Astrocyte (in vitro differentiated cells and primary cell): ENCODE measurements around the gene DMRT2. TPM values are rescaled to one million over a fixed set of nuclear protein-coding genes. Genes with fewer than 3 reads are reported as not detected.

Source experiments
- DNase-seq: peaks from one replicate; pipeline ENCODE4 v3.0.0-alpha.2; 2010; ENCODE audit warnings: low read depth
- FAIRE-seq: peaks from 2 replicates; lab custom pipeline; 2011; peaks lifted over from hg19 to GRCh38; lab: Jason Lieb, UNC
- H2AFZ ChIP-seq: 2 replicates; pipeline ENCODE4 v1.6.0; 2012; ENCODE audit warnings: low read depth, low read length, inconsistent platforms
- H3K27ac ChIP-seq: 2 replicates; pipeline ENCODE4 v1.5.1; 2011; ENCODE audit warnings: low read depth, low read length, inconsistent platforms
- H3K27me3 ChIP-seq: 2 replicates; pipeline ENCODE4 v1.6.0; 2011; ENCODE audit warnings: low read length, inconsistent platforms; ENCODE audit not compliant: insufficient read depth
- H3K36me3 ChIP-seq: 2 replicates; pipeline ENCODE4 v1.5.1; 2011; ENCODE audit warnings: low read length, inconsistent platforms; ENCODE audit not compliant: insufficient read depth
- H3K4me1 ChIP-seq: 2 replicates; pipeline ENCODE4 v1.5.1; 2011; ENCODE audit warnings: low read length, inconsistent platforms; ENCODE audit not compliant: insufficient read depth
- H3K4me2 ChIP-seq: 2 replicates; pipeline ENCODE4 v1.6.0; 2012; ENCODE audit warnings: low read length, inconsistent platforms
- H3K4me3 ChIP-seq: 2 replicates; pipeline ENCODE4 v1.5.1; 2011; ENCODE audit warnings: low read depth, mild to moderate bottlenecking, low read length, inconsistent platforms; ENCODE audit not compliant: insufficient read depth
- H3K79me2 ChIP-seq: 2 replicates; pipeline ENCODE4 v1.6.0; 2012; ENCODE audit warnings: mild to moderate bottlenecking, low read length, inconsistent platforms; ENCODE audit not compliant: insufficient read depth
- H3K9ac ChIP-seq: 2 replicates; pipeline ENCODE4 v1.6.0; 2012; ENCODE audit warnings: mild to moderate bottlenecking, low read length, inconsistent platforms
- H3K9me3 ChIP-seq: 2 replicates; pipeline ENCODE4 v1.5.1; 2012; ENCODE audit warnings: low read depth, mild to moderate bottlenecking, low read length, inconsistent platforms; ENCODE audit not compliant: insufficient read depth
- H4K20me1 ChIP-seq: 2 replicates; pipeline ENCODE4 v1.6.0; 2012; ENCODE audit warnings: low read length, inconsistent platforms; ENCODE audit not compliant: insufficient read depth
- H3K27ac Mint-ChIP-seq: one replicate; pipeline ENCODE4 v1.8.0; 2021; ENCODE audit warnings: mild to moderate bottlenecking, mixed read lengths; ENCODE audit not compliant: unreplicated experiment
- H3K27me3 Mint-ChIP-seq: one replicate; pipeline ENCODE4 v1.8.0; 2021; ENCODE audit warnings: low read depth, mixed read lengths; ENCODE audit not compliant: unreplicated experiment
- H3K36me3 Mint-ChIP-seq: one replicate; pipeline ENCODE4 v1.8.0; 2021; ENCODE audit warnings: low read depth, mixed read lengths; ENCODE audit not compliant: unreplicated experiment
- H3K4me1 Mint-ChIP-seq: one replicate; pipeline ENCODE4 v1.8.0; 2021; ENCODE audit warnings: low read depth, mixed read lengths; ENCODE audit not compliant: unreplicated experiment
- H3K4me3 Mint-ChIP-seq: one replicate; pipeline ENCODE4 v1.8.0; 2021; ENCODE audit warnings: mild to moderate bottlenecking, moderate library complexity, mixed read lengths; ENCODE audit not compliant: unreplicated experiment
- H3K9me3 Mint-ChIP-seq: one replicate; pipeline ENCODE4 v1.8.0; 2021; ENCODE audit warnings: mild to moderate bottlenecking, mixed read lengths; ENCODE audit not compliant: unreplicated experiment
- CTCF ChIP-seq: IDR thresholded peaks from 2 replicates; pipeline ENCODE4 v1.5.1; 2011; ENCODE audit warnings: low read depth, mild to moderate bottlenecking, inconsistent platforms, low read length, moderate library complexity; ENCODE audit not compliant: insufficient read depth
- EZH2 ChIP-seq: IDR thresholded peaks from 2 replicates; pipeline ENCODE4 v1.6.1; 2012; ENCODE audit warnings: mild to moderate bottlenecking, low read length, inconsistent platforms; ENCODE audit not compliant: insufficient read depth
- total RNA-seq: library from RNA; stranded (reverse); gene quantifications from 2 replicates; pipeline ENCODE4 v1.2.1, GENCODE V29; 2021

The DMRT2 gene
- total RNA-seq, 1 donor from 2014 or later = 0.18 TPM

- Mint-ChIP-seq H3K27me3 (peaks cover 7% of the 10 kb centered on the region), H3K36me3 (no peaks in the 10 kb centered on the region), H3K27ac (no peak overlapping the region), H3K4me1 (peaks cover 3% of the 10 kb centered on the region), H3K9me3 (no peaks in the 10 kb centered on the region), H3K4me3 (no peak overlapping the region)
- no peak overlapping the region for H3K9ac ChIP-seq
- no peaks in the 10 kb centered on the region for H3K79me2 ChIP-seq
- no peaks in the 10 kb centered on the region for H3K36me3 ChIP-seq
- H2AFZ ChIP-seq = no peak overlapping the region
- no peaks in the 10 kb centered on the region for H3K9me3 ChIP-seq
- no peak overlapping the region for H3K27ac ChIP-seq
- no peak overlapping the region for H3K4me2 ChIP-seq
- no peaks in the 10 kb centered on the region for H3K4me1 ChIP-seq
- DNase-seq (peak; percentile 21), FAIRE-seq (no peak)
- TF ChIP-seq EZH2 (no peak), CTCF (peak; percentile 42)
- H4K20me1 ChIP-seq = no peaks in the 10 kb centered on the region
- H3K27me3 ChIP-seq = peaks cover 3% of the 10 kb centered on the region
- H3K4me3 ChIP-seq = no peak overlapping the region
These were observed 45.0 kb upstream of the DMRT2 start for GRCh38 chr9:1005043-1005667.

- Histone ChIP-seq H2AFZ (no peak overlapping the region), H3K27ac (no peak overlapping the region), H3K9me3 (no peaks in the 10 kb centered on the region), H4K20me1 (no peaks in the 10 kb centered on the region), H3K9ac (no peak overlapping the region), H3K27me3 (peaks cover 3% of the 10 kb centered on the region), H3K4me1 (no peaks in the 10 kb centered on the region), H3K4me3 (no peak overlapping the region), H3K4me2 (no peak overlapping the region), H3K36me3 (no peaks in the 10 kb centered on the region), H3K79me2 (no peaks in the 10 kb centered on the region)
- FAIRE-seq (no peak), DNase-seq (no peak)
- no peak overlapping the region for H3K4me3 Mint-ChIP-seq
- TF ChIP-seq CTCF (no peak), EZH2 (no peak)
- no peaks in the 10 kb centered on the region for H3K36me3 Mint-ChIP-seq
- no peaks in the 10 kb centered on the region for H3K4me1 Mint-ChIP-seq
- H3K9me3 Mint-ChIP-seq = no peaks in the 10 kb centered on the region
- H3K27me3 Mint-ChIP-seq = peaks cover 8% of the 10 kb centered on the region
- no peak overlapping the region for H3K27ac Mint-ChIP-seq
These were observed 42.8 kb upstream of the DMRT2 start for GRCh38 chr9:1007312-1007711.

GRCh38 chr9:1008216-1008615 is 41.9 kb upstream of the DMRT2 start:
- DNase-seq (no peak), FAIRE-seq (no peak)
- H3K27me3 Mint-ChIP-seq = peaks cover 12% of the 10 kb centered on the region

More at GRCh38 chr9:1008216-1008615, 41.9 kb upstream of the DMRT2 start:
- Histone ChIP-seq H3K4me3 (no peak overlapping the region), H3K36me3 (no peaks in the 10 kb centered on the region), H3K4me2 (no peak overlapping the region), H3K9ac (no peak overlapping the region), H2AFZ (no peak overlapping the region), H3K27ac (no peak overlapping the region), H3K79me2 (no peaks in the 10 kb centered on the region), H3K27me3 (peaks cover 3% of the 10 kb centered on the region), H3K4me1 (no peaks in the 10 kb centered on the region), H3K9me3 (no peaks in the 10 kb centered on the region), H4K20me1 (no peaks in the 10 kb centered on the region)
- Mint-ChIP-seq H3K36me3 (no peaks in the 10 kb centered on the region), H3K4me1 (no peaks in the 10 kb centered on the region), H3K9me3 (no peaks in the 10 kb centered on the region), H3K27ac (no peak overlapping the region), H3K4me3 (no peak overlapping the region)
- TF ChIP-seq CTCF (no peak), EZH2 (no peak)
